GM19351 (cell line): ENCODE data around the gene THG1L.
"Not testable (repeated sequence)": the region's sequence is repeated elsewhere in the genome, so short reads cannot be mapped to it uniquely, and the experiment has no call there.

ENCODE experiments used
- ATAC-seq: cut with Tn5 transposase; IDR thresholded peaks from one replicate; pipeline ENCODE4 v1.9.1; 2021; ENCODE audit warnings: mild to moderate bottlenecking, moderate library complexity; ENCODE audit not compliant: unreplicated experiment

THG1L gene

DNA sequence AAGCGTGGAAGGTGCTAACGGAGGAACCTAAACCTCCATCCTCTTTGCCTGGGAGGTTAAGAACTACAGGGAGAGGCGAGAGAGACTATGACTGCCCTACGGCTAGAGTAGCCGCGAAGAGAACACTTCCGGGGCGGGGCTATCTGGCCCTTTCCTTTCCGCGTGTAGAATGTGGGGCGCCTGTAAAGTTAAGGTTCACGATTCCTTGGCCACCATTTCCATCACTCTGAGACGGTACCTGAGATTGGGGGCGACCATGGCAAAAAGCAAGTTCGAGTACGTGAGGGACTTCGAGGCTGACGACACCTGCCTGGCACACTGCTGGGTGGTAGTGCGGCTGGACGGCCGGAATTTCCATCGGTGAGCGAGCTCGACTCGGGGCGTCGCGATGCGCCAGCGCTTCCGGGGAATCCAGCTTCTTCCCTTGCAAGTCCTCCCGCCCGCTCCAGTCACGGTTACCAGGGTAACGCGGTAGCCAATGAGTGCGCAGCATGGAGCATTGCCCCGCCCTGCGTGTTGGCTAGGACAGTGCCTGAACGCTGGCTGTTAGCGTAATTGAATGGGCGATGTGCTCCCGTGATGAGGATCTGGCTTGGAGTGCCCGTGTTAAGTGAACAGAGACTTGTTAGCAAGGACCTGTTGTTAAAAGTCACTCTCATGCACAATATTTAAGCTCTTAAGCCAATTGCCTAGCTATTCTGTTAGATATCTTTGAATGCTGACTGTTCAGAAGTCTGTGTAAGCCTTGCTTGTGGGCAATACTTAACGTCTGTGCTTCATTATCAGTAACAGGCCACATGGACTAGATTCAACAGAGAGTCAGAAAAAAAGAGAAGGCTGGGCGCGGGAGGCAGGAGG lies at the start of gene THG1L:
Gene THG1L (plus strand): TSS at position 149 of the 858 bp plus-strand sequence. CDS start 21 bp downstream, at position 170.
- ATAC-seq, result peak; percentile 91

DNA sequence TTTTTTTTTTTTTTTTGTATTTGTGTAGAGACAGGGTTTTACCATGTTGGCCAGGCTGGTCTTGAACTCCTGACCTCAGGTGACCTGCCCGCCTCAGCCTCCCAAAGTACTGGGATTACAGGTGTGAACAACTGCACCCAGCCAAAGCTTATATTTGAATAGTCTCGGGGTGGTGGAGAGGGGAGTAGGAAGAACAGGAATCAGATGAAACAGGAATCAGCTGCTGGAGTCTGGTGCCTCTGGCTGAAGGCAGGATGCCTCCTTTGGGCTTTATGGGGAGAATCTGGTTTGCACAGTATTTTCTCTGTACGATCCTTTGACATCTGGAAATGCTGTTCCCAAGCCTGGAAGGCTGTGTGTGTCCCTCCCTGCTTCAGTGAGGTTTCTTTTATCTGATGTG lies 49.0 kb upstream of the THG1L start:
- no peak for ATAC-seq

DNA sequence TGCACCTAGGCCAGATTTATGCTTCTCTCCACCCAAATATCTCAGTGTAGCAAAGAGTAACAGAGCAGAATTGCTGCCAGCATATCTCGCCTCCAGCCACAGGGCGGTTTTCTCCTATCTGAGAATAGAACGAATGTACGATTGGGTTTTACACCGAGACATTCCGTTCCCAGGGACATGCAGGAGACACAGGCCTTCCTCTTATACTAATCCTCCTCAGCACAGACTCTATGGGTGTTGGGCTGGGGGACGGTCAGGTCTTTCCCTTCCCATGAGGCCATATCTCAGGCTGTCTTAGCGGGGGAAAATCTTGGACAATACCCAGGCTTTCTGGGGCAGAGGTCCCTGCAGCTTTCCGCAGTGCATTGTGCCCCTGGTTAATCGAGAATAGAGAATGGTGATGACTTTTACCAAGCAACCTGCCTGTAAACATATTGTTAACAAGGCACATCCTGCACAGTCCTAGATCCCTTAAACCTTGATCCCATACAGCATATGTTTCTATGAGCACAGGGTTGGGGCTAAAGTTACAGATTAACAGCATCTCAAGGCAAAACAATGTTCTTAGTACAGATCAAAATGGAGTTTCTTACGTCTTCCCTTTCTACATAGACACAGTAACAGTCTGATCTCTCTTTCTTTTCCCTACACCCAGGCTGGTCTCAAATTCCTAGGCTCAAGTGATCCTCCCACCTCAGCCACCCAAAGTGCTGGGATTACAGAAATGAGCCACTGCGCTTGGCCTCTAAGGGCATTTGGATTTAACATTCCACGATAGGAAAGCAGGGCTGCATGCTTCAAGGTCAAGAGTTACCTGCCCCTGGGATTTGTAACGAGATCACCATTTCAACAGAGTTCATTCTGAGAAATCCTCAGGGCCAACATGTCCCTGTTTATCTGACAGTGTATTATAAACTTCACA lies 44.7 kb upstream of the THG1L start:
- not testable (repeated sequence) for ATAC-seq

DNA sequence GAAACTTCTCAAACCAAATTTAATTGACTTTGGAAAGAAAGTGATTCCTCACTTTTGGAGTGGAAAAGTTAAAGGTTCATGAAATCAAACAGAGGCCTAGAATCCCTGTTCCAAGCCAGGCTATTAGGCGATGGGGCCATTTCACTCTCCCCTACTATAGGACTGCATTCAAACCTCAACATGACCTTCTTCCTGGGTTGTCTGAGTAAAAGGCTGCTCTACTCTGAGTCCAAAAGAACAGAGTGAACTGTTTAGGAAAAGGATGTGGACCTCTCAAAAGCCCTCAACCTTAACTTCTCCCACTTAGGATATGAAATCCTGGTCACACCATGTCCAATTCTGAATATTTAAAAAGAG lies 44.0 kb upstream of the THG1L start:
- no peak for ATAC-seq

DNA sequence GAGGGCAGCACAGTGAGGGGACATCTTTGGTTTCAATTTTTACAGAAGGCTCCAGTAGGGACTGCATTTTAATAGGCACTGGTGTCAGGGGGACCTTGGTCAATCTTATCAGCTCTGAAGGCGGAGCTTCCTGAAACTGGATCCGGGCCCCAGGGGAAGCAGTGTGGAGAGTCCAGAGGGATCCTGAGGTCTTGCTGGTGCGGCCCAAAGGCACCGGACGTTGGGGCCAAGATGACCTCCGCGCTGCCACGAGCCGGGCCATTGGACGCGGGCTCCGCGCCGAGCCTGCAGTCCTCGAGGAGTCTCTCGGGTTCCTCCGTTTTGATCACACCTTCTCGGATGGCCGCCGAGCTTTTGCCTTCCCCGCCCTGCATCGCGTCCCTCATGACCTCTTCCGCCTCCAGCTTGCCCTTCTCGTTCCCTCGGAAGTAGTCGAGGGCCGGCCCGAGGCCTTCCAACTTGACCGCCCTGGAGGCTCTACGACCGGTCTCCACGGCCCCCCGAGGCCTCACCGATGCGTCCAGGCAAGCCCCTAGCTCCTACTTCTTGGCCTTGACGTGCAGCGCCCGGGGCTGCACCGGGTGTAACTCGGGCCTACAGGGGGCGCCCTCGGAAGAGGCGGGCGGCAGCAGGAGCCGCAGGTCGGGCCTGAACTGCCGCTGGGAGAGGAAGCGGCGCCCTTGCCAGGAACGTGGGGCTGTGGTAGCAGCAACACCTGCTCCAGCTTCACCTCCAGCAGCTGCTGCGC lies 41.1 kb upstream of the THG1L start:
- no peak for ATAC-seq

DNA sequence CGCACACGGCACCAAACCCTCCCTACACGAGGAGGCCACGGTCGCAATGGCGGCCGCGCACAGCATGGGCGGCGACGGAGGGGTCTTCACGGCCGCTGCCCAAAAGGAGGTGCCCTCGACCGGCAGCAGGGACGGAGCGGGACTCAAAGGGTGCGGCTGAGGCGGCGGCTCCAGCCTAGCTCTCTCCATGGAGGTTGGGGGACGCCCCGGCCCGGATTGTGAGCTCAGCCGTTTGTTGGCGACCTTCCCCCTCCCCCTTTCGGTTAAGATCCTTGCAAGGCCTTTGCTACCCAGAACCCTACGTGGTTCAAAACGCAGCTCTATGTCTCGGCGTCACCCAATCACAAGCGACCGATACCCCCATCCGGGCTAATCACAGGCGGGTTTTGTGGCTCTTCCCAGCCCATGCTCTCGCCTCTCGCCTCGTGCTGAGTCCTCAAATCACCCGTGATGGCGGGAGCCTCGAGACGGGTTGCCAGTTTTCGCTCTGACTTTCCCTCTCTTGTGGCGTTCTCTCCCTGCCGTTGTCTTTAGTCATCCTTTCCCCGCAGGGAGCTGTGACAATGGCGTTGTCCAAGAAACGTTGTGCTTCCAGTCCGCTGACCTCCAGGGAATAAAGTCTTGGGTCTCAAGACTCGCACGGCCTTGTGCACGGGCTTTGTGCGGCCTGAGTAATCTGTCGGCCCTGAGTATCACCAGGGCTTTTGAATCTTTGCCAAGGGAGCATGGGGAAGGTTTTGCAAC lies 40.4 kb upstream of the THG1L start:
- ATAC-seq, result no peak

DNA sequence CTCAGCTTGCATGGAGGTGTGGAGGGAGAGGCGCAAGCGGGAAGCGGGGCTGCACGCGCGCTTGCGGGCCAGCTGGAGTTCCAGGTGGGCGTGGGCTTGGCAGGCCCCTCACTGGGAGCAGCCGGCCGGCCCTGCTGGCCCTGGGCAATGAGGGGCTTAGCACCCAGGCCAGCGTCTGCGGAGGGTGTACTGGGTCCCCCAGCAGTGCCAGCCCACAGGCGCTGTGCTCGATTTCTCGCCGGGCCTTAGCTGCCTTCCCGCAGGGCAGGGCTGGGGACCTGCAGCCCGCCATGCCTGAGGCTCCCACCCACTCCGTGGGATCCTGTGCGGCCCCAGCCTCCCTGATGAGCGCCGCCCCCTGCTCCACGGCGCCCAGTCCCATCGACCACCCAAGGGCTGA lies 37.4 kb upstream of the THG1L start:
- not testable (repeated sequence) for ATAC-seq

DNA sequence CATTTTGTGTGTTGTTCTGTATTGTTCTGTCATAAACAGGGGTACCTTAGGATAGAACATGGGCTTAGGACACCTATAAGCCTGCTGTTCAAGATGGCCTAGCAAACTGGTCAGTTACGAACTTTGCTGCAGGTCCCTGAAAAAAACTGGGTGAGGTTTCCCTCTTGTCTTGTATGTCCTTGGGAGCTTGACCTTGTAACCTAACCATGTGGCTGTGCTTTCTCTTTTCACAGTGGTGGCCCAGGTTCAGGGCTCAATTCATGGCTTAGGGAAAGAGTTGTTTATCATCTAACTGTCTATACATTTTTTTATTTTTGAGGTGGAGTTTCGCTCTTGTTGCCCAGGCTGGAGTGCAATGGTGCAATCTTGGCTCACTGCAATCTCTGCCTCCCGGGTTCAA lies 35.1 kb upstream of the THG1L start:
- not testable (repeated sequence) for ATAC-seq

DNA sequence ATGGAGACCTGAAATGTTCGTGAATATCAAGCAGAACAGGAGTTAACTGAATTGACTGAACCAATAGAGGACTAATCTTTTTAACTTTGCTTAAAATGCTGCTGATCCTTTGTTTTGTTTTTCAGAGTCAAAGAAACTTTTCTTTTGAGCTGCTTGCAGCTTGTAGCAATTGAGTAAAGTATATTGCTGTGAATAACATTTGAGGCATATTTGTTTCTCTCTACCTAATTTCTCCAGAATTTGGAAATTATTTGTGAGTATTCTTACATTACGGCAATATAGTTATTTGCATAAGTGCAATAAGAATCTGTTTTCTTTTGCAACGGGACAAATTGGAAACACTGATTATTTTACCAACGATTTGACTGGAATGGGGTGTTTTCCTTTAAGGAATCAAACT lies 32.5 kb upstream of the THG1L start:
- not testable (repeated sequence) for ATAC-seq

DNA sequence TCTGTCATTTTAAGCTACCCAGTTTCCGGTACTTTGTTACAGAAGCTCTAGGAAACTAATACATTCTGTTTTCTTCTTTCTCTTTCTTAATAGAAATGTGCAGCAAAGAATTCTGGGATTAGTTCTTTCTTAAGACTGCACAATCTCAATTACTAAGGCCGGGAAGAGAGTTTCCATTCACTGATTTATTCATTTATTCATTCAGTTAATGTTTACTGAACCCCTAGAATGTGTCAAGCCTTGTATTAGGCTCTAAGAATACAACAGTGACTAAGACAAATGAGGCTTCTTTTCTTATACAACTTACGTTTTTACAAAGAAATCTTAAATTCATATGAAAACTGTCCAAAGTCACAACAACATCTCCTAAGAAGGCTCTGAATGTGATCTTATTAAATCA lies 27.5 kb upstream of the THG1L start:
- no peak for ATAC-seq

DNA sequence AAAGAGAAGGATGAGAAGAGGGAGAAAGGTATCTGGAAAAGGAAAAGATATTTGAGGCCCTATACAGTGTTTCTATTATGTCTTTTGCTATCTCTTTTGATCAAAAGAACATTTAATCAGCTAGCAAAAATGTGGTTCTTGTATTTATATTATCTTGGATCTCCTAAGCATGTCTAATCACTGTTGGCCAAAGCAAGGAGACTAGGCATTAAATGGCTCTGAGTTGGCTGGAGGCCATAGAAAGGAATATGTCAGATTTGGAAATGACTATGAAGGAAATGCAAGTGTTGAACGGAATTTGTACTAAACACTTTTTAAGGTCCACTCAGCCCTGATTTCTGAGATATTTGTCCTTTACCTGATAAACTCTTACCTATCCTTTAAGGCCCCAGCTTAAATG lies 22.4 kb upstream of the THG1L start:
- no peak for ATAC-seq

DNA sequence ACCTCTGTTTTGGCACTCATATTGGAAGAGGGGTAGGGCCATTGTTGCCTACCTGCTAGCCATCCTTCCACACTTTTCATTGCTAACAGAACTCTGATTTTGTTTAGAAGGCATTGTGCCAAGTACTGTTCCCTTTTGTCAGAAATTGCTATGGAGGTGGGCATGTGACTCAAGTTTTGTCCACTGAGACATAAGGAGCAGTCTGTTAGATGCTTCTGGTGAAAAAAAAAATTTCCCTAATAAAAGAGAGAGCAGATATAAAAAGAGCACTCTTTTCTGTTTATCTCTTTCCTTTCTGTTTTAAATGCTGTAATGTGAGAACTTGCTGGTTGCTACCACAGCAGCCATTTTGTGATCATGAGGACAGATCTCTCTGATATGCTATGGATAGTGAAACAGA lies 21.9 kb upstream of the THG1L start:
- ATAC-seq, result no peak

DNA sequence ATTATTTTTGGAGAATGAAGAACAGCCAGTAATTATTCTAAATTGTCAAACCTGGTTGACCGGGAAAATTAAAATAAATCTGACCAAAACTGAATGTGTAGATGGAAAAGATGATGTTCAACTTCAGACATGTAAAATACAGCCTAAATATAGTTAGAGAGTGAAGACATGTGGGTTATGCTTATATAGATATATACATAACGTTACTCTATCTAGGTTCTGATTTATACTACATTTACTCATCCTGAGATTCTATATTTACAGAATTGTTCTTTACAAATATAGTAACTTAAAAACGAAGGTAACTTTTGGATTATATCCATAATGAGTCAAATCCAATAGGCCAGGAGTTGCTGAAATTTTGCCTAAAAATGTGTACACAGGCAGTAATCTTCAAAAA lies 20.8 kb upstream of the THG1L start:
- ATAC-seq, result no peak

DNA sequence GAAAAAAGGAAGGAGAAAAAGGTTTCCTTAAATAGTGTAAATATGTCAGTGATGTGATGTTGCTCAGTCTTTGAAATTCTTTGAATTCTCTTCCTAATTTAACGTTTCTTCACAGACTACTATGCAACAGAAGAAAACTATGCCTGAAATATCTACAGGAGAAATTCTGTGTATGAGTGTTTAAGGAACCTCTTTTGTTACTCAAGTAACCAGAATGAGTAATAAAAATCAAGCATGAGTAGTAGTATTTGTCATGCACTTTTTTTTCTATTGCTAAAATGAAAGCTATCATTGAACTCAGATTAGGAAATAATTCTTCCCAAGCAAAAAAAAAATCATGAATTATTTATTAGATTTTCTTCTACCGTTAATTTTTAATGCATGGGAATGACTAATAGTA lies 20.3 kb upstream of the THG1L start:
- ATAC-seq, result no peak

DNA sequence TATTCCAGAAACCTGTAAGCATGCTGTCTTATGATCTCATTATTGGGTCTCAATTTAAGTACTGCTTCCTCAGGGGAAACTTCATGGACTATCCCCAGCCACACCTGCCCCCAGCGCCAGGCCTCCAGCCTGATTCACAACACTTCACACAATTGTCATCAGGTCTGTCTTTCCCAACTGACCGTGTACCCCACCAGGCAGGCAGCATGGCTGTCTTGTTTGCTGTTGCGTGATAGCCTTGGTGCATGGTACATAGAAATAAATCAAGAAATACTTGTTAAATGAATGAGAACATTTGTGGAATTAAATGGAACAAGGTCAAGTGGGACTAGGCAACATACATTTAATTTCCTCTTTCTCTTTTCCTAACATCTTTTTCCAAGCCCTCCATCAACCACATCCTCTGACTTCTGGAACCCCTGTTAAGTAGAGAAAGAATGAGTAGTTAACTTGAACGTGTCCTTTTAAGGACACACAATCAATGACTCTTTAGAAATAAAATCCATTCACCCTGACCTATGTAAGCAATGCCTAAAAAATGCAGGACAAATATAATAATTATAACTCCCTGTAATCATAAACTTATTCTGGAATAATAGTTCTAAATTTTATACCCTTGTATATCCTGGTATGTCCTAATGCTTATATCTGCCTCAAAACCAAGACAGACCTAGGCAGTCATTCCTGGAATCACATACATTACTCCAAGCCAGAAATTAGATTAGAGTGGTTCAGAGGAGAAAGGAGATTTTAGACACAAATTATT lies 17.2 kb upstream of the THG1L start:
- no peak for ATAC-seq

DNA sequence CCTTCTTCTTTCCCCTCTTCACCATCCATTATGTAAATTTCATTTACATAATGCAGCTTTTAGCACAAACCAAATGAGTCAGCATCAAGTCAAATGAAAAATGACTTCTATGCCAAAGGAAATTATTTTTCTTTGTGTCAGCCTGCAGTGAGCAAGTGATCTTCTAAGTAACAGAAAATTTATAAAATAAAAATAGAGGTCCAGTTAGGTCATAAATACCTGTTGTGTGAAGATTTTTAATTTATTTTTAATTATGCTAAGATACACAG lies 16.7 kb upstream of the THG1L start:
- ATAC-seq, result no peak

DNA sequence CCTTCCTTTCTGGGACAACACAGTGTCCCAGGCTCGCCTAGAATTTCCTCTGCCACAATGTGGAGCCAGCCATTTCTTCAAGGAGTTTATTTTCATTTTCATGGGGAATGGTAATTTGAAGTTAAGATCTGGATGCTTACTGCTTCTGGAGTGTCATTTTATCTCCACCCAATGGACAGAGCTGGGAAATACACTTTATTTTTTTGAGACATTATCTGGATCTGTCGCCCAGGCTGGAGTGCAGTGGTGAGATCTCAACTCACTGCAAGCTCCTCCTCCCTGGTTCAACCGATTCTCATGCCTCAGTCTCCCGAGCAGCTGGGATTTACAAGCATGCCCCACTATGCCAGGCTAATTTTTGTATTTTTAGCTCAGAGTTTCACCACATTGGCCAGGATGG lies 12.7 kb upstream of the THG1L start:
- peak; percentile 83 for ATAC-seq

DNA sequence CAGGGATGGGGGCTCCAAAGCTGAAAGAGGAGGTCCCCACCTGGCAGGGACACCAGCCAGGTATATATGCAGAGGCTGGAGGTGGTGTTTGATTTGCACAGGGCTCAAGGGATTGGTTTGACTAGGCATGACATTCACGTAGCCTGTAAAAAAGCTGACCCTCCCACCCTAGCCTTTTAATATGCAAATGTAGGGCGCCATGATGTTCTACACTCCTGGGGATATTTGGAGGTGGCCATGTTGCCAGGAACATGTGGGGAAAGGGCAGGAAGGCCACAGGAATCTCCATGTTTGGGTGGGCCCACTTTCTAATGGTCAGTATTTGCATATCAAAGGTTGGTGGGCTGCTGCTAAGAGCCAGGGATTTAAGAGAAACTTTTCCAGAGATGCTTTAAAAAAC lies 12.0 kb upstream of the THG1L start:
- no peak for ATAC-seq

DNA sequence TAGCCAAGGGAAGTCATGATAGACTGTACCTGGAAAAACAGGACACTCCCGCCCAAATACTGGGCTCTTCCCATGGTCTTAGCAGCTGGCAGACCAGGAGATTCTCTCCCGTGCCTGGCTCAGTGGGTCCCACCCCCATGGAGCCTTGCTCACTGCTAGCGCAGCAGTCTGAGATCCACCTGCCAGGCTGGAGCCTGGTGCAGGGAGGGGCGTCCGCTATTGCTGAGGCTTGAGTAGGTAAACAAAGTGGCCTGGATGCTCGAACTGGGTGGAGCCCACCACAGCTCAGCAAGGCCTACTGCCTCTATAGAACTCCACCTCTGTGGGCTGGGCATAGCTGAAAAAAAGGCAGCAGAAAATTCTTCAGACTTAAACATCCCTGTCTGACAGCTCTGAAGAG lies 10.1 kb upstream of the THG1L start:
- ATAC-seq, result no peak

DNA sequence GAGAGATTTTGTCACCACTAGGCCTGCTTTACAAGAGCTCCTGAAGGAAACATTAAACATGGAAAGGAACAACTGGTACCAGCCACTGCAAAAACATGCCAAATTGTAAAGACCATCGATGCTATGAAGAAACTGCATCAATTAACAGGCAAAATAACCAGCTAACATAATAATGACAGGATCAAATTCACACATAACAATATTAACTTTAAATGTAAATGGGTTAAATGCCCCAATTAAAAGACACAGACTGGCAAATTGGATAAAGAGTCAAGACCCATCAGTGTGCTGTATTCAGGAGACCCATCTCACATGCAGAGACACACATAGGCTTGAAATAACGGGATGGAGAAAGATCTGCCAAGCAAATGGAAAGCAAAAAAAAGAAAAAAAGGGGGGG lies 8.3 kb upstream of the THG1L start:
- not testable (repeated sequence) for ATAC-seq
